GM18526 (cell line): ENCODE measurements around the gene FAM193A.

Experiments
- POLR2A ChIP-seq: IDR thresholded peaks from 3 replicates; pipeline ENCODE4 v1.6.1; 2011; ENCODE audit not compliant: insufficient read length; ENCODE audit errors: extremely low read depth

The FAM193A gene

GRCh38 chr4:2781911-2782310, 245.5 kb downstream of the FAM193A start:
- no peak for TF ChIP-seq POLR2A
